HS-5 (cell line): ENCODE results near the gene DPYD.

Source experiments
- DNase-seq: peaks from one replicate; pipeline ENCODE4 v3.0.0-alpha.2; 2012; ENCODE audit warnings: low read depth

DPYD gene

DNA sequence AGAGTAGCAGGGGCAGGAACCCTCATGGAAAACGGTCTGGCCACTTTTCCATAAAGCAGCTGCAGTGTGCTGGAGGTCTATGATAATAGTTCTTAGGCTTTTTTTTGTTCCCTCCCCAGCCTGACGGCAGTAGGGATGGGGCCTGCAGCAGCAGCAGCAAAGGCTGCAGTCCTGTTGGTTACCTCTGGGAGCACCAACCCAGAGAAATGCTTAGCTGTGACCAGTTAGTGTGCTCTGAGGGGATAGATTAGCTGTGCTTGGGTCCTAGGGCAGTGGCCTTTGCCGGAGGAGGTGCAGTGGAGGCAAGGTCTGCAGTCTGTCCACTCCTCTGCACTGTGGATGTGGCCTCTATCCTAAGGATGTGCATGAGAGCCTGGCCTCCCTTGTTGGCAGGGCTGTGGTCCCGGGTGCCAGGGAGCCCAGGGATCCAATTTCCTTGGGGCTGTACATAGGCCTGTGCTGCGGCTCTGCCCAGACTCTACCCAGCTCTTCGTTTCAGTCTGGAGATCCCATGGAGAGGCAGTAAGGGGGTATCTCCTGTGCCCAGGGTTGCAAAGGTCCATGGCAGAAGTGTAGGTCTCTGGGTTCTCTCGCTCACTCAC, 876.6 kb downstream of the DPYD start:
- DNase-seq: no peak

DNA sequence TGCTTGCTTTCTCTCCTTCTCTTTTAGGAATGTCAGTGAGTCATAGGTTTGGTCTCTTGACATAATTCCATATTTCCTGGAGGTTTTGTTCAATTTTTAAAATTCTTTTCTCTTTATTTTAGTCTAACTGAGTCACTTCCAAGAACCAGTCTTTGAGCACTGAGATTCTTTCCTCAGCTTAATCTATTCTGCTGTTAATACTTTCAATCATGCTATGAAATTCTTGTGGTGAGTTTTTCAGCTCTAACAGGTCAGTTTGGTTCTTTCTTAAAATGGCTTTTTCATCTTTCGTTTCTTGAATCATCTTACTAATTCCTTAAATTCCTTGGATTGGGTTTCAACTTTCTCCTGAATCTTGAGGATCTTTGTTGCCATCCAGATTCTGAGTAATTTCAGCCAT, 878.3 kb downstream of the DPYD start:
- peak; percentile 48 for DNase-seq

DNA sequence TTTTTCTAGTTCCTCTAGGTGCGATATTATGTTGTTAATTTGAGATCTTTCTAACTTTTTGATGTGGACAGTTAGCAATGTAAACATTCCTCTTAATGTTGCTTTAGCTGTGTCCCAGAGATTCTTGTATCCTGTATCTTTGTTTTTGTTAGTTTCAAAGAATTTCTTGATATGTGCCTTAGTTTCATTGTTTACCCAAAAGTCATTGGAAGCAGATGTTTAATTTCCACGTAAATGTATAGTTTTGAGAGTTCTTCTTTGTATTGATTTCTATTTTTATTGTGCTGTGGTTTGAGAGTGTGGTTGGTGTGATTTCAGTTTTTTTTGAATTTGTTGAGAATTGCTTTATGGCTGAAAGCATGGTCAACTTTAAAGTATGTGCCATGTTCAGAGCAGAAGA, 879.8 kb downstream of the DPYD start:
- DNase-seq: no peak

DNA sequence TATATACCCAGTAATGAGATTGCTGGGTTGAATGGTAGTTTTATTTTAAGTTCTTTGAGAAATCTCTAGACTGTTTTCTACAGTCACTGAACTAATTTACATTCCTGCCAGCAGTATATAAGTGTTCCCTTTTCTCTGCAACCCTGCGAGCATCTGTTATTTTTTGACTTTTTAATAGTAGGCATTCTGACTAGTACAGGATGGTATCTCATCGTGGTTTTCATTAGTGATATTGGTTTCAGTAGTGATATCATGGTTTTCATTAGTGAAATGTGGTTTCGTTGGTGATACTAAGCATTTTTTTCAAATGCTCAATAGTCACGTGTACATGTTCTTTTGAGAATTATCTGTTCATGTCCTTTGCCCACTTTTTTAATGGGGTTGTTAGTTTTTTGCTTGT, 882.4 kb downstream of the DPYD start:
- peak; percentile 49 for DNase-seq

DNA sequence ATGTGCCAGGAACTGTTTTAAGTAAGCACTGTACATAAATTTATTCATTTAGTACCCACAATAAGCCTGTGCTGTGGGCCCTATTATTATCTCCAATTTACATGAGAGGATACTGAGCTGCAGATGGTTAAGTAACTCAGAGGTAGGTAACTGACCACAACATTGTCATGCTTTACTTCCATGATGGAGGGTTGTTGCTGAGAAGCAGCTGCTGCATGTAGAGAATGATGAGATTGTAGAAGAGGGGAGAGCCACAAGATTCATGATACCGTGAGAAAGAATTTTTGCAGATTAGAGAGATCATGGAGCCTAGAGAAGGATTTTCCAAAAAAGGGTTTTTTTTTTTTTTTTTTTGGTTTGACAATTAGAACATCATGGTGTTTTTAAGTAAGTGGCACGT, 886.2 kb downstream of the DPYD start:
- DNase-seq: no peak

DNA sequence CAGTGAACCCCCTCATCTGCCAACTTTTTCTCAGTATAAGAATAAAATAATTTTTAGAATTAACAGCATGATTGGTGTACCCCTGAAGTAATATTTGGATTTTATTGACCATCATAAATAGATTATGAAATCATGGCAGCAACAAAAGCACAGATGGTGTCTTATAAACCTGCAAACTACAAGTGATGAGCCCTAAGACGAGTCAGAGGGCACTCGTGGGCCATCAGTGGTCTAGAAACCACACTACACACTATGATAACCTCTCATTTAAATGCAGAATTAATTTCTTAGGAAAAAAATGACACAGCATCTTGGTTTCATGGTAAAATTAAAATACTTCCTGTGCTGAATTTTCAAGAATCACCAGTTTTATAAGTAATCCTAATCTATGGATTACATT, 886.9 kb downstream of the DPYD start:
- no peak for DNase-seq
